H1 (cell line): ENCODE results near the gene USP13. TPM values are rescaled to one million over a fixed set of nuclear protein-coding genes. Genes with fewer than 3 reads are reported as not detected.

Source experiments
- CTCF ChIA-PET: fragments of 300-600 bp; sonication (Branson Sonifier 250); formaldehyde crosslinking; loops from one replicate; lab custom pipeline; 2021; ENCODE audit not compliant: partially characterized antibody; lab: Charles Lee
- POLR2A ChIA-PET: fragments of 300-600 bp; sonication (Branson Sonifier 250); formaldehyde crosslinking; loops from one replicate; lab custom pipeline; 2021; ENCODE audit warnings: inconsistent platforms; ENCODE audit not compliant: partially characterized antibody; lab: Charles Lee
- DNase-seq, 2 experiments: peaks; one replicate each; pipeline versions ENCODE4 v3.0.0 to v3.0.0-alpha.2; 2010 to 2022; ENCODE audit warnings: low spot score in 2 of 2, low read depth in 1 of 2, mixed read lengths in 1 of 2
- FAIRE-seq: peaks from 2 replicates; lab custom pipeline; 2011; peaks lifted over from hg19 to GRCh38; lab: Jason Lieb, UNC
- H2AFZ ChIP-seq: 2 replicates; pipeline ENCODE4 v1.8.1; 2012; ENCODE audit warnings: low read length, inconsistent platforms
- H2AK5ac ChIP-seq: 2 replicates; pipeline ENCODE4 v1.6.1; 2013; ENCODE audit warnings: low read depth, low read length
- H2BK120ac ChIP-seq: replicated peaks from 2 replicates; pipeline ENCODE3; 2013; ENCODE audit warnings: low read depth, low read length, inconsistent platforms
- H2BK12ac ChIP-seq: 2 replicates; pipeline ENCODE4 v1.6.1; 2013; ENCODE audit warnings: low read depth, low read length
- H2BK15ac ChIP-seq: 2 replicates; pipeline ENCODE4 v1.6.1; 2013; ENCODE audit warnings: low read length
- H2BK20ac ChIP-seq: 2 replicates; pipeline ENCODE4 v1.6.1; 2013; ENCODE audit warnings: low read length
- H2BK5ac ChIP-seq: 2 replicates; pipeline ENCODE4 v1.6.1; 2013; ENCODE audit warnings: low read depth, low read length
- H3K14ac ChIP-seq: 2 replicates; pipeline ENCODE4 v1.6.1; 2013; ENCODE audit warnings: inconsistent platforms; ENCODE audit not compliant: insufficient read length
- H3K18ac ChIP-seq: 2 replicates; pipeline ENCODE4 v1.6.1; 2013; ENCODE audit warnings: low read length; ENCODE audit errors: extremely low read depth
- H3K23ac ChIP-seq: 2 replicates; pipeline ENCODE4 v1.6.1; 2013; ENCODE audit warnings: inconsistent platforms; ENCODE audit not compliant: insufficient read length
- H3K23me2 ChIP-seq: 2 replicates; pipeline ENCODE4 v1.6.1; 2013; ENCODE audit warnings: low read depth, low read length
- H3K27ac ChIP-seq: 2 replicates; pipeline ENCODE4 v1.6.1; 2011; ENCODE audit warnings: low read depth, low read length, inconsistent platforms
- H3K27me3 ChIP-seq, 4 experiments: replicated peaks in 1 of 4; 1 replicate in 1 of 4; 2 replicates in 3 of 4; pipeline versions ENCODE4 v1.6.1 to v1.8.1; 2011 to 2013; ENCODE audit warnings: low read length in 3 of 4, mild to moderate bottlenecking in 3 of 4, inconsistent platforms in 2 of 4, mixed read lengths in 2 of 4, moderate library complexity in 1 of 4; ENCODE audit not compliant: control insufficient read depth in 3 of 4, insufficient read depth in 3 of 4; ENCODE audit errors: extremely low read depth in 1 of 4
- H3K36me3 ChIP-seq, 4 experiments: 2 replicates each; pipeline versions ENCODE4 v1.6.1 to v1.8.1; 2011 to 2013; ENCODE audit warnings: mild to moderate bottlenecking in 4 of 4, low read length in 3 of 4, moderate library complexity in 2 of 4, control low read depth in 1 of 4, inconsistent platforms in 1 of 4; ENCODE audit not compliant: insufficient read depth in 4 of 4, control insufficient read depth in 2 of 4
- H3K4ac ChIP-seq: replicated peaks from 2 replicates; pipeline ENCODE3; 2013; ENCODE audit warnings: low read length, low read depth, mixed read lengths, inconsistent platforms; ENCODE audit not compliant: insufficient read length
- H3K4me1 ChIP-seq, 4 experiments: replicated peaks in 1 of 4; 1 replicate in 1 of 4; 2 replicates in 3 of 4; pipeline versions ENCODE4 v1.6.1 to v1.8.1; 2011 to 2013; ENCODE audit warnings: low read length in 3 of 4, inconsistent platforms in 2 of 4, mixed read lengths in 1 of 4; ENCODE audit not compliant: insufficient read depth in 4 of 4, control insufficient read depth in 3 of 4
- H3K4me2 ChIP-seq, 2 experiments: 2 replicates each; pipeline versions ENCODE4 v1.6.1 to v1.8.1; 2011 to 2013; ENCODE audit warnings: low read depth in 2 of 2, low read length in 2 of 2, control low read depth in 1 of 2, inconsistent platforms in 1 of 2, mild to moderate bottlenecking in 1 of 2; ENCODE audit not compliant: insufficient read depth in 1 of 2
- H3K4me3 ChIP-seq, 4 experiments: fragments of 200-600, 300-600 bp in 1 of 4; sonication (generic), shearing (Covaris generic), sonication (Bioruptor Twin) in 1 of 4; 2 replicates each; pipeline versions ENCODE4 v1.5.1 to v1.8.1; 2011 to 2016; ENCODE audit warnings: low read length in 4 of 4, low read depth in 3 of 4, control low read depth in 2 of 4, inconsistent platforms in 2 of 4, mild to moderate bottlenecking in 2 of 4, mixed read lengths in 1 of 4, moderate library complexity in 1 of 4; ENCODE audit not compliant: insufficient read depth in 2 of 4; ENCODE audit errors: extremely low read depth in 1 of 4
- H3K56ac ChIP-seq: replicated peaks from 2 replicates; pipeline ENCODE3; 2013; ENCODE audit warnings: low read depth, mild to moderate bottlenecking, mixed read lengths, low read length, inconsistent platforms; ENCODE audit not compliant: insufficient read length
- H3K79me1 ChIP-seq: 2 replicates; pipeline ENCODE4 v1.6.1; 2013; ENCODE audit warnings: low read depth, low read length, control low read depth
- H3K79me2 ChIP-seq, 2 experiments: 2 replicates each; pipeline versions ENCODE4 v1.6.1 to v1.8.1; 2012 to 2013; ENCODE audit warnings: low read length in 2 of 2, mild to moderate bottlenecking in 2 of 2, inconsistent platforms in 1 of 2; ENCODE audit not compliant: insufficient read depth in 2 of 2, control insufficient read depth in 1 of 2
- H3K9ac ChIP-seq, 4 experiments: replicated peaks in 1 of 4; 1 replicate in 1 of 4; 2 replicates in 3 of 4; pipeline versions ENCODE4 v1.6.1 to v1.8.1; 2011 to 2013; ENCODE audit warnings: low read depth in 3 of 4, low read length in 3 of 4, control low read depth in 2 of 4, mild to moderate bottlenecking in 2 of 4, moderate library complexity in 2 of 4, inconsistent platforms in 1 of 4; ENCODE audit errors: extremely low read depth in 1 of 4
- H3K9me3 ChIP-seq, 2 experiments: 2 replicates each; pipeline versions ENCODE4 v1.6.1 to v1.8.1; 2012 to 2013; ENCODE audit warnings: mild to moderate bottlenecking in 2 of 2, moderate library complexity in 2 of 2, control low read depth in 1 of 2, inconsistent platforms in 1 of 2, low read depth in 1 of 2, low read length in 1 of 2, mixed read lengths in 1 of 2; ENCODE audit not compliant: insufficient read depth in 2 of 2
- H4K20me1 ChIP-seq, 2 experiments: replicated peaks in 1 of 2; 2 replicates each; pipeline versions ENCODE3 to v1.8.1; 2011 to 2013; ENCODE audit warnings: inconsistent platforms in 2 of 2, low read length in 2 of 2, mild to moderate bottlenecking in 1 of 2; ENCODE audit not compliant: insufficient read depth in 2 of 2, control insufficient read depth in 1 of 2
- H4K5ac ChIP-seq: 2 replicates; pipeline ENCODE4 v1.6.1; 2013; ENCODE audit warnings: low read length, low read depth, mixed read lengths, inconsistent platforms; ENCODE audit not compliant: insufficient read length
- H4K8ac ChIP-seq: 2 replicates; pipeline ENCODE4 v1.8.0; 2013; ENCODE audit warnings: mild to moderate bottlenecking, moderate library complexity, low read length, inconsistent platforms; ENCODE audit not compliant: insufficient read depth; ENCODE audit errors: extremely low read depth
- H4K91ac ChIP-seq: replicated peaks from 2 replicates; pipeline ENCODE3; 2013; ENCODE audit warnings: low read length, mixed read lengths, inconsistent platforms; ENCODE audit not compliant: insufficient read length
- JUN ChIP-seq: IDR thresholded peaks from 2 replicates; pipeline ENCODE4 v1.6.1; 2011; ENCODE audit warnings: low read depth, mild to moderate bottlenecking, improper control_type of control experiment, low read length
- MAFK ChIP-seq: IDR thresholded peaks from 2 replicates; pipeline ENCODE4 v1.6.1; 2012; ENCODE audit warnings: low read depth, mild to moderate bottlenecking, improper control_type of control experiment, low read length
- NRF1 ChIP-seq: IDR thresholded peaks from 2 replicates; pipeline ENCODE4 v1.6.1; 2011; ENCODE audit warnings: mild to moderate bottlenecking, low read depth, low read length, improper control_type of control experiment
- RBBP5 ChIP-seq: IDR thresholded peaks from 2 replicates; pipeline ENCODE4 v1.7.1; 2012; ENCODE audit warnings: low read depth, mild to moderate bottlenecking, inconsistent platforms, low read length, moderate library complexity, borderline replicate concordance
- SAP30 ChIP-seq: fragments of 300-600 bp; sonication (generic); IDR thresholded peaks from 2 replicates; pipeline ENCODE4 v1.7.1; 2012; ENCODE audit warnings: low read length, moderate library complexity, mild to moderate bottlenecking, inconsistent platforms; ENCODE audit not compliant: insufficient read depth, insufficient replicate concordance
- SP2 ChIP-seq: IDR thresholded peaks from 2 replicates; pipeline ENCODE4 v1.6.1; 2012; ENCODE audit warnings: mild to moderate bottlenecking, low read length, inconsistent platforms
- WGBS, 2 experiments: shearing (Covaris generic) in 1 of 2; methylation state at CpG; one replicate each; pipeline versions ENCODE4 v1.1.6 to v1.1.7; 2013 to 2015; ENCODE audit warnings: low lambda C conversion rate in 2 of 2, mixed read lengths in 2 of 2, inconsistent platforms in 1 of 2, low coverage in 1 of 2, missing lambda C conversion rate in 1 of 2; ENCODE audit not compliant: insufficient replicate concordance in 2 of 2, insufficient coverage in 1 of 2, insufficient read length in 1 of 2; ENCODE audit errors: extremely low coverage in 1 of 2, missing lambda C conversion rate in 1 of 2; 5-methylcytosine and 5-hydroxymethylcytosine counted together
- polyA plus RNA-seq, 7 experiments: library from polyadenylated mRNA; depleted of rRNA in 3 of 7; stranded (reverse) in 5 of 7; unstranded in 2 of 7; fragments of >200 nt in 5 of 7; fragments of 200-250 nt in 2 of 7; gene quantifications; 1 replicate in 5 of 7; 2 replicates in 1 of 7; 4 replicates in 1 of 7; pipeline versions ENCODE4 v1.2.1 to v1.2.3, GENCODE V29; 2011 to 2013; ENCODE audit warnings: missing spikeins in 2 of 7, mixed read lengths in 2 of 7
- total RNA-seq: library from RNA; stranded (reverse); fragmentation: NEBNext Ultra II Directional; extraction: Animal tissue kit (Norgen Biotek cat#: 25700); gene quantifications from 2 replicates; pipeline ENCODE4 v1.2.1, GENCODE V29; 2021
- TF ChIP-seq, protein P1 (sequence below): IDR thresholded peaks from 2 replicates; pipeline ENCODE4 v1.6.1; 2012; ENCODE audit warnings: low read length, inconsistent platforms

Gene USP13
- total and polyA plus RNA-seq, 2 of the 8 experiments (the other 6 are each of a cell fraction or from before 2014, with no cell fraction given): 7.9 to 25.9 TPM

DNA sequence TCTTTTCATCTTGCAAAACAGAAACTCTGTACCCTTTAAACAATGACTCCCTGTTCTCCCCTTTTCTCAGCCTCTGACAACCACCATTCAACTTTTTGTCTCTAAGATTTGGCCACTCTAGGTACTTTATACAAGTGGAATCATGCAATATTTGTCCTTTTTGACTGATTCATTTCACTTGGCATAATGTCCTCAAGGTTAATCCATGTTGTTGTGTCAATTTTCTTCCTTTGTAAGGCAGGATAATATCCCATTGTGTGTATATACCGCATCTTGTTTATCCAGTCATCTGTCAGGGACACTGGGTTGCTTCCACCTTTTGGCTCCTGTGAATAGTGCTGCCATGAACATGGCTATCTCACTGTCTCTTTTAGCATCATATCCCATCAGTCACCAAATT, 10.3 kb downstream of the USP13 start:
- Histone ChIP-seq H3K27ac (no peak overlapping the region), H3K4me1 (peaks cover 8 to 13% (median 13%) of the 10 kb centered on the region in 4 experiments), H4K91ac (no peak overlapping the region), H4K8ac (no peak overlapping the region), H3K9ac (no peak overlapping the region), H3K23ac (no peak overlapping the region), H3K4me2 (no peak overlapping the region), H4K20me1 (peaks cover 6 to 15% of the 10 kb centered on the region in 2 experiments), H2BK15ac (no peak overlapping the region), H3K4me3 (no peak overlapping the region), H4K5ac (no peak overlapping the region), H3K36me3 (no peaks in the 10 kb centered on the region), H3K23me2 (no peaks in the 10 kb centered on the region), H3K9me3 (no peaks in the 10 kb centered on the region), H3K14ac (no peak overlapping the region), H2BK5ac (no peak overlapping the region), H2AK5ac (no peak overlapping the region), H2BK12ac (no peak overlapping the region), H2AFZ (no peak overlapping the region), H2BK120ac (no peak overlapping the region), H3K79me2 (peaks cover 16 to 95% of the 10 kb centered on the region in 2 experiments), H3K18ac (no peak overlapping the region), H3K56ac (no peak overlapping the region), H2BK20ac (no peak overlapping the region), H3K27me3 (no peaks in the 10 kb centered on the region), H3K79me1 (peaks cover 23% of the 10 kb centered on the region), H3K4ac (no peak overlapping the region)
- DNase-seq (no peak), FAIRE-seq (no peak)
- WGBS, 2 experiments: 100% methylated on average over 1 of the region's 1 CpG; no CpG with 5 or more reads in 1 of the 2 experiments
- no peak for TF ChIP-seq RBBP5
- no peak for TF ChIP-seq SP2
- no peak for TF ChIP-seq NRF1
- TF ChIP-seq JUN: no peak
- no peak for TF ChIP-seq SAP30
- TF ChIP-seq, protein P1, sequence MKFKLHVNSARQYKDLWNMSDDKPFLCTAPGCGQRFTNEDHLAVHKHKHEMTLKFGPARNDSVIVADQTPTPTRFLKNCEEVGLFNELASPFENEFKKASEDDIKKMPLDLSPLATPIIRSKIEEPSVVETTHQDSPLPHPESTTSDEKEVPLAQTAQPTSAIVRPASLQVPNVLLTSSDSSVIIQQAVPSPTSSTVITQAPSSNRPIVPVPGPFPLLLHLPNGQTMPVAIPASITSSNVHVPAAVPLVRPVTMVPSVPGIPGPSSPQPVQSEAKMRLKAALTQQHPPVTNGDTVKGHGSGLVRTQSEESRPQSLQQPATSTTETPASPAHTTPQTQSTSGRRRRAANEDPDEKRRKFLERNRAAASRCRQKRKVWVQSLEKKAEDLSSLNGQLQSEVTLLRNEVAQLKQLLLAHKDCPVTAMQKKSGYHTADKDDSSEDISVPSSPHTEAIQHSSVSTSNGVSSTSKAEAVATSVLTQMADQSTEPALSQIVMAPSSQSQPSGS: no peak
- TF ChIP-seq MAFK: no peak
- ChIA-PET CTCF (interaction anchor here (2.1 to 5.8 kb wide), 2 partner anchors 10 to 13 kb away, joined by 7 to 29 read pairs; partner anchors contain the start of gene USP13), POLR2A (interaction anchor here (1.2 kb wide), 1 partner anchor 9 kb away, joined by 5 read pairs; the partner anchor contains the start of gene USP13)
